ENCODE measurements around the gene FCRL4. TPM values are rescaled to one million over a fixed set of nuclear protein-coding genes. Genes with fewer than 3 reads are reported as not detected.

FCRL4 gene
- total and polyA plus RNA-seq, 2 donors (not counting 1 experiment from before 2014, with no cell fraction given), result 0.09 to 0.30 TPM

DNA sequence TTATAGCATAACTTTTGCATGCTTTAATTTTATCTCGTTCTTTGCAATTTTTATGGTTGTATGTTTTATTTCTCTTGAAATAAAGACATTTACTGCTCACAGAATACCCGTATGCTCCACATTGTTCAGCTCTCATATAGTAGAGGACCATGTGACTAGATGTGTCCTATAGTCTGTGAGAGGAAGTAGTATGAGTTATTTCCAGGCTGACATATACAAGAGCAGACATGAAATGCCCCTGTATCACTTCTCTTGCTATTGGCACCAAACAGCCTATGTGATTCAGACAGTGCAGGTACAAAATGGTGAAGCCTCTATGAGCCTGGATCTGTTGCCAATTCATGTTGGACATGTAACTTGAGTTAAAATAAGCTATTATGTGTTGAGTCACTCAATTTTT, 39.8 kb downstream of the FCRL4 start:
- Histone ChIP-seq H3K9ac (ENCODE audit: low read length) (no peak overlapping the region), H3K27me3 (replicated peaks in 1 of 4; ENCODE audit: control extremely low read depth in 1 of 4, control insufficient read depth in 3 of 4, insufficient read depth in 4 of 4, low read length in 3 of 4) (no peaks in the 10 kb centered on the region), H3K4me3 (ENCODE audit: control extremely low read depth in 1 of 5, extremely low read depth in 1 of 5, insufficient read depth in 1 of 5, low read depth in 2 of 5, low read length in 4 of 5) (no peak overlapping the region), H3K36me3 (replicated peaks in 1 of 2; ENCODE audit: control extremely low read depth in 1 of 2, control insufficient read depth in 1 of 2, extremely low read depth in 1 of 2, insufficient read depth in 2 of 2, low read length in 1 of 2) (no peaks in the 10 kb centered on the region), H2AFZ (ENCODE audit: insufficient read depth, low read depth, low read length, poor library complexity, severe bottlenecking) (no peak overlapping the region), H3K27ac (ENCODE audit: low read length in 2 of 2) (no peak overlapping the region), H3K79me2 (ENCODE audit: control insufficient read depth, insufficient read depth, low read length) (peaks cover 19% of the 10 kb centered on the region), H3K4me2 (replicated peaks; ENCODE audit: low read depth, low read length, poor library complexity, severe bottlenecking) (no peak overlapping the region), H3K4me1 (ENCODE audit: control insufficient read depth in 2 of 2, insufficient read depth in 2 of 2, low read length in 2 of 2) (peaks cover 24 to 32% of the 10 kb centered on the region in 2 donors), H4K20me1 (ENCODE audit: control insufficient read depth, insufficient read depth, low read length, poor library complexity, severe bottlenecking) (no peaks in the 10 kb centered on the region), H3K9me3 (ENCODE audit: control extremely low read depth in 1 of 3, control insufficient read depth in 2 of 3, insufficient read depth in 1 of 3, low read length in 2 of 3) (peaks cover 0 to 4% (median 0%) of the 10 kb centered on the region in 3 donors)
- Mint-ChIP-seq H3K4me3 (no peak overlapping the region), H3K4me1 (peaks cover 31% of the 10 kb centered on the region), H3K27ac (no peak overlapping the region), H3K27me3 (no peaks in the 10 kb centered on the region), H3K9me3 (ENCODE audit: insufficient read depth) (no peaks in the 10 kb centered on the region)
- ATAC-seq (ENCODE audit: low read depth) (no peak), DNase-seq (no peak)
- POLR2A ChIA-PET, result no interaction called here
- no peak for TF ChIP-seq EZH2 (IDR thresholded peaks at IDR 0.05; ENCODE audit: borderline replicate concordance, insufficient read depth, low read depth, low read length, poor library complexity, severe bottlenecking)
- TF ChIP-seq, protein P1, sequence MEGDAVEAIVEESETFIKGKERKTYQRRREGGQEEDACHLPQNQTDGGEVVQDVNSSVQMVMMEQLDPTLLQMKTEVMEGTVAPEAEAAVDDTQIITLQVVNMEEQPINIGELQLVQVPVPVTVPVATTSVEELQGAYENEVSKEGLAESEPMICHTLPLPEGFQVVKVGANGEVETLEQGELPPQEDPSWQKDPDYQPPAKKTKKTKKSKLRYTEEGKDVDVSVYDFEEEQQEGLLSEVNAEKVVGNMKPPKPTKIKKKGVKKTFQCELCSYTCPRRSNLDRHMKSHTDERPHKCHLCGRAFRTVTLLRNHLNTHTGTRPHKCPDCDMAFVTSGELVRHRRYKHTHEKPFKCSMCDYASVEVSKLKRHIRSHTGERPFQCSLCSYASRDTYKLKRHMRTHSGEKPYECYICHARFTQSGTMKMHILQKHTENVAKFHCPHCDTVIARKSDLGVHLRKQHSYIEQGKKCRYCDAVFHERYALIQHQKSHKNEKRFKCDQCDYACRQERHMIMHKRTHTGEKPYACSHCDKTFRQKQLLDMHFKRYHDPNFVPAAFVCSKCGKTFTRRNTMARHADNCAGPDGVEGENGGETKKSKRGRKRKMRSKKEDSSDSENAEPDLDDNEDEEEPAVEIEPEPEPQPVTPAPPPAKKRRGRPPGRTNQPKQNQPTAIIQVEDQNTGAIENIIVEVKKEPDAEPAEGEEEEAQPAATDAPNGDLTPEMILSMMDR (IDR thresholded peaks at IDR 0.05), result no peak
- intact Hi-C loops (cut with micrococcal nuclease), result no loop called here
- WGBS (ENCODE audit: insufficient coverage), result no CpG with 5 or more reads among the region's 2 CpGs
- CTCF ChIA-PET, result interaction anchor here (1.0 to 1.3 kb wide), 2 partner anchors 12 to 22 kb away, joined by 3 to 4 read pairs; no protein-coding TSS in a partner anchor

Data from B cell (primary cell).